ENCODE measurements around the gene C12orf60. TPM values are rescaled to one million over a fixed set of nuclear protein-coding genes. Genes with fewer than 3 reads are reported as not detected.

Gene C12orf60
- total RNA-seq, 1 experiment from 2014 or later = 3.5 TPM

DNA sequence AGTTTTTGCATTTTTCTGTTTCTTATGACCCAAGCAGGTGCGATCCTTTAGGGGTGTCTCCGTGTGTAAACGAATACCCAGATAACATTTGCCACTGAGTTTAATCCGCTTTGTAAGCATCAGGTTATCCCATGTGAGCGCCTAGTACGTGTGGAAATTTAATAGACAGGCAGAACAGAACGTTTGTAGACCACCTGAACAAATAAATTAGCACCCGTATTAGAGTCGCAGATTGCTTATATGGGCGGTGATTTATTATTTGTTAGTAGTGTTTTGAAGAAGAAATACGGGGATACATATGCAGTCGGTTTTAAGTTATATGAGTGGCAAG is 325 bp downstream of the C12orf60 start:
- Histone ChIP-seq H3K27me3 (ENCODE audit: insufficient read depth, low read length) (no peaks in the 10 kb centered on the region), H4K20me1 (ENCODE audit: insufficient read depth) (no peaks in the 10 kb centered on the region), H3K4me1 (ENCODE audit: control insufficient read depth in 1 of 2, insufficient read depth in 2 of 2, low read length in 2 of 2) (peaks cover 6 to 15% of the 10 kb centered on the region in 2 experiments; a peak in 3 of 4 replicates), H3K9me3 (ENCODE audit: control insufficient read depth in 1 of 2, insufficient read depth in 1 of 2, low read depth in 1 of 2, low read length in 2 of 2) (no peaks in the 10 kb centered on the region), H3K9me2 (ENCODE audit: insufficient read depth) (no peaks in the 10 kb centered on the region), H2AFZ (ENCODE audit: low read depth, low read length, poor library complexity, severe bottlenecking) (peak overlapping the region; percentile 25), H3K4me2 (ENCODE audit: low read length) (peak overlapping the region; percentile 73), H3K9ac (ENCODE audit: low read length) (peak overlapping the region; percentile 95), H3K27ac (ENCODE audit: low read depth, low read length) (peak overlapping the region; percentile 61; the same call in 1 of the 2 replicates), H3K79me2 (ENCODE audit: insufficient read depth, low read length) (peaks cover 53% of the 10 kb centered on the region), H3K4me3 (replicated peaks in 1 of 2; ENCODE audit: low read depth in 1 of 2, low read length in 2 of 2) (peak overlapping the region; percentile 86 to 94), H3K36me3 (ENCODE audit: control insufficient read depth in 1 of 2, insufficient read depth in 2 of 2, low read length in 2 of 2) (peaks cover 7 to 9% of the 10 kb centered on the region in 2 experiments)
- TSS peak; percentile 84 for BruUV-seq (replicated peaks)
- intact Hi-C loops (cut with micrococcal nuclease) = no loop called here
- ChIA-PET RAD21 (ENCODE audit: low non-redundant PET in 1 of 2, low total read pairs in 2 of 2, uncharacterized antibody in 2 of 2, unreplicated experiment in 2 of 2) (no interaction called here), POLR2A (interaction anchor here (1.5 to 2.2 kb wide), 5 partner anchors 8 to 197 kb away, joined by 4 to 13 read pairs (median 7); a partner anchor contains a TSS), CTCF (interaction anchor here (0.9 to 1.4 kb wide), 4 partner anchors 8 to 728 kb away, joined by 3 to 5 read pairs (median 4); no protein-coding TSS in a partner anchor)
- TF ChIP-seq, protein P1, sequence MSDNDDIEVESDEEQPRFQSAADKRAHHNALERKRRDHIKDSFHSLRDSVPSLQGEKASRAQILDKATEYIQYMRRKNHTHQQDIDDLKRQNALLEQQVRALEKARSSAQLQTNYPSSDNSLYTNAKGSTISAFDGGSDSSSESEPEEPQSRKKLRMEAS (IDR thresholded peaks at IDR 0.05) = 0 out of 2 replicates have a peak, but pooled peaks have one; percentile 7
- TF ChIP-seq, protein P2, sequence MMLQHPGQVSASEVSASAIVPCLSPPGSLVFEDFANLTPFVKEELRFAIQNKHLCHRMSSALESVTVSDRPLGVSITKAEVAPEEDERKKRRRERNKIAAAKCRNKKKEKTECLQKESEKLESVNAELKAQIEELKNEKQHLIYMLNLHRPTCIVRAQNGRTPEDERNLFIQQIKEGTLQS (IDR thresholded peaks at IDR 0.05) = no peak
- ATAC-seq (peak; percentile 24), DNase-seq (ENCODE audit: low read depth, low spot score) (peak; percentile 2)

GRCh38 chr12:14810167-14810952 is 6.9 kb downstream of the C12orf60 start:
- Histone ChIP-seq H3K4me3 (replicated peaks in 1 of 2; ENCODE audit: low read depth in 1 of 2, low read length in 2 of 2) (no peak overlapping the region), H2AFZ (ENCODE audit: low read depth, low read length, poor library complexity, severe bottlenecking) (no peak overlapping the region), H3K4me2 (ENCODE audit: low read length) (no peak overlapping the region), H3K4me1 (ENCODE audit: control insufficient read depth in 1 of 2, insufficient read depth in 2 of 2, low read length in 2 of 2) (no peaks in the 10 kb centered on the region), H3K79me2 (ENCODE audit: insufficient read depth, low read length) (no peaks in the 10 kb centered on the region), H3K9ac (ENCODE audit: low read length) (no peak overlapping the region), H3K27ac (ENCODE audit: low read depth, low read length) (no peak overlapping the region), H3K36me3 (ENCODE audit: control insufficient read depth in 1 of 2, insufficient read depth in 2 of 2, low read length in 2 of 2) (no peaks in the 10 kb centered on the region), H4K20me1 (ENCODE audit: insufficient read depth) (no peaks in the 10 kb centered on the region), H3K9me3 (ENCODE audit: control insufficient read depth in 1 of 2, insufficient read depth in 1 of 2, low read depth in 1 of 2, low read length in 2 of 2) (no peaks in the 10 kb centered on the region), H3K9me2 (ENCODE audit: insufficient read depth) (no peaks in the 10 kb centered on the region), H3K27me3 (ENCODE audit: insufficient read depth, low read length) (no peaks in the 10 kb centered on the region)
- ChIA-PET RAD21 (ENCODE audit: low non-redundant PET in 1 of 2, low total read pairs in 2 of 2, uncharacterized antibody in 2 of 2, unreplicated experiment in 2 of 2) (interaction anchor here (0.8 to 1.4 kb wide), 1 partner anchor 185 kb away, joined by 3 to 6 read pairs; no protein-coding TSS in a partner anchor), CTCF (interaction anchor here (1.2 to 1.5 kb wide), 5 partner anchors 11 to 411 kb away, joined by 3 to 16 read pairs (median 3); partner anchors contain the start of gene RERG), POLR2A (interaction anchor here (1.7 to 2.0 kb wide), 2 partner anchors 7 to 40 kb away, joined by 5 to 7 read pairs; partner anchors contain the start of genes C12orf60 and WBP11)
- intact Hi-C loops (cut with micrococcal nuclease) = no loop called here
- ATAC-seq (no peak), DNase-seq (ENCODE audit: low read depth, low spot score) (no peak)
- no TSS peak for BruUV-seq (replicated peaks)
- TF ChIP-seq TCF7L2 (IDR thresholded peaks at IDR 0.05; ENCODE audit: borderline replicate concordance, extremely low read depth, insufficient read depth, insufficient read length) (no peak), FOSL1 (IDR thresholded peaks at IDR 0.05; ENCODE audit: low read depth) (no peak), POLR2AphosphoS5 (IDR thresholded peaks at IDR 0.05; ENCODE audit: low read depth, low read length) (no peak), ZNF274 (IDR thresholded peaks at IDR 0.05; ENCODE audit: low read depth, low read length) (no peak), CEBPB (IDR thresholded peaks at IDR 0.05; ENCODE audit: low read depth) (no peak), YY1 (IDR thresholded peaks at IDR 0.05; ENCODE audit: extremely low read depth, insufficient replicate concordance, low read depth, low read length) (no peak), EZH2 (IDR thresholded peaks at IDR 0.05) (no peak), SRF (IDR thresholded peaks at IDR 0.05; ENCODE audit: low read depth) (no peak), RAD21 (IDR thresholded peaks at IDR 0.05; ENCODE audit: low read depth) (no peak), JUND (IDR thresholded peaks at IDR 0.05) (no peak)
- TF ChIP-seq, protein P3, sequence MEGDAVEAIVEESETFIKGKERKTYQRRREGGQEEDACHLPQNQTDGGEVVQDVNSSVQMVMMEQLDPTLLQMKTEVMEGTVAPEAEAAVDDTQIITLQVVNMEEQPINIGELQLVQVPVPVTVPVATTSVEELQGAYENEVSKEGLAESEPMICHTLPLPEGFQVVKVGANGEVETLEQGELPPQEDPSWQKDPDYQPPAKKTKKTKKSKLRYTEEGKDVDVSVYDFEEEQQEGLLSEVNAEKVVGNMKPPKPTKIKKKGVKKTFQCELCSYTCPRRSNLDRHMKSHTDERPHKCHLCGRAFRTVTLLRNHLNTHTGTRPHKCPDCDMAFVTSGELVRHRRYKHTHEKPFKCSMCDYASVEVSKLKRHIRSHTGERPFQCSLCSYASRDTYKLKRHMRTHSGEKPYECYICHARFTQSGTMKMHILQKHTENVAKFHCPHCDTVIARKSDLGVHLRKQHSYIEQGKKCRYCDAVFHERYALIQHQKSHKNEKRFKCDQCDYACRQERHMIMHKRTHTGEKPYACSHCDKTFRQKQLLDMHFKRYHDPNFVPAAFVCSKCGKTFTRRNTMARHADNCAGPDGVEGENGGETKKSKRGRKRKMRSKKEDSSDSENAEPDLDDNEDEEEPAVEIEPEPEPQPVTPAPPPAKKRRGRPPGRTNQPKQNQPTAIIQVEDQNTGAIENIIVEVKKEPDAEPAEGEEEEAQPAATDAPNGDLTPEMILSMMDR (IDR thresholded peaks at IDR 0.05 in 2 of 3, conservative IDR thresholded peaks at IDR 0.05 in 1 of 3; ENCODE audit: borderline replicate concordance in 1 of 3, insufficient read depth in 1 of 3, low read depth in 2 of 3, low read length in 2 of 3) = no peak
- TF ChIP-seq, protein P4, sequence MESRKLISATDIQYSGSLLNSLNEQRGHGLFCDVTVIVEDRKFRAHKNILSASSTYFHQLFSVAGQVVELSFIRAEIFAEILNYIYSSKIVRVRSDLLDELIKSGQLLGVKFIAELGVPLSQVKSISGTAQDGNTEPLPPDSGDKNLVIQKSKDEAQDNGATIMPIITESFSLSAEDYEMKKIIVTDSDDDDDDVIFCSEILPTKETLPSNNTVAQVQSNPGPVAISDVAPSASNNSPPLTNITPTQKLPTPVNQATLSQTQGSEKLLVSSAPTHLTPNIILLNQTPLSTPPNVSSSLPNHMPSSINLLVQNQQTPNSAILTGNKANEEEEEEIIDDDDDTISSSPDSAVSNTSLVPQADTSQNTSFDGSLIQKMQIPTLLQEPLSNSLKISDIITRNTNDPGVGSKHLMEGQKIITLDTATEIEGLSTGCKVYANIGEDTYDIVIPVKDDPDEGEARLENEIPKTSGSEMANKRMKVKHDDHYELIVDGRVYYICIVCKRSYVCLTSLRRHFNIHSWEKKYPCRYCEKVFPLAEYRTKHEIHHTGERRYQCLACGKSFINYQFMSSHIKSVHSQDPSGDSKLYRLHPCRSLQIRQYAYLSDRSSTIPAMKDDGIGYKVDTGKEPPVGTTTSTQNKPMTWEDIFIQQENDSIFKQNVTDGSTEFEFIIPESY (IDR thresholded peaks at IDR 0.05; ENCODE audit: extremely low read depth, insufficient replicate concordance, low read length) = no peak
